Measurements from ENCODE around the gene RNF168.
A peak's percentile ranks its signal among the peaks of the same experiment; 100 is the strongest.
"Not testable (repeated sequence)": the region's sequence is repeated elsewhere in the genome, so short reads cannot be mapped to it uniquely, and the experiment has no call there.

Gene RNF168

GRCh38 chr3:196440696-196441095 is 62.9 kb downstream of the RNF168 start:
- no peak for DNase-seq (ENCODE audit: low read depth, low spot score)
- no peak overlapping the region for H3K4me3 ChIP-seq (ENCODE audit: low read depth, low read length)
- in situ Hi-C loops (cut with HindIII; ENCODE audit: low sequenced_read_pairs), result no loop called here
- TF ChIP-seq, protein P1, sequence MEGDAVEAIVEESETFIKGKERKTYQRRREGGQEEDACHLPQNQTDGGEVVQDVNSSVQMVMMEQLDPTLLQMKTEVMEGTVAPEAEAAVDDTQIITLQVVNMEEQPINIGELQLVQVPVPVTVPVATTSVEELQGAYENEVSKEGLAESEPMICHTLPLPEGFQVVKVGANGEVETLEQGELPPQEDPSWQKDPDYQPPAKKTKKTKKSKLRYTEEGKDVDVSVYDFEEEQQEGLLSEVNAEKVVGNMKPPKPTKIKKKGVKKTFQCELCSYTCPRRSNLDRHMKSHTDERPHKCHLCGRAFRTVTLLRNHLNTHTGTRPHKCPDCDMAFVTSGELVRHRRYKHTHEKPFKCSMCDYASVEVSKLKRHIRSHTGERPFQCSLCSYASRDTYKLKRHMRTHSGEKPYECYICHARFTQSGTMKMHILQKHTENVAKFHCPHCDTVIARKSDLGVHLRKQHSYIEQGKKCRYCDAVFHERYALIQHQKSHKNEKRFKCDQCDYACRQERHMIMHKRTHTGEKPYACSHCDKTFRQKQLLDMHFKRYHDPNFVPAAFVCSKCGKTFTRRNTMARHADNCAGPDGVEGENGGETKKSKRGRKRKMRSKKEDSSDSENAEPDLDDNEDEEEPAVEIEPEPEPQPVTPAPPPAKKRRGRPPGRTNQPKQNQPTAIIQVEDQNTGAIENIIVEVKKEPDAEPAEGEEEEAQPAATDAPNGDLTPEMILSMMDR (IDR thresholded peaks at IDR 0.05; ENCODE audit: low read depth, low read length), result no peak

- peak; percentile 46 for DNase-seq (ENCODE audit: low read depth, low spot score)
- no peak overlapping the region for H3K4me3 ChIP-seq (ENCODE audit: low read depth, low read length)
- in situ Hi-C loops (cut with HindIII; ENCODE audit: low sequenced_read_pairs), result no loop called here
- TF ChIP-seq, protein P1 (IDR thresholded peaks at IDR 0.05; ENCODE audit: low read depth, low read length), result no peak
Observed at GRCh38 chr3:196440041-196440537, 63.5 kb downstream of the RNF168 start.

GRCh38 chr3:196432137-196432879 is 71.3 kb downstream of the RNF168 start, which contains the start of gene UBXN7:
Gene UBXN7 (minus strand): TSS chr3:196432427. CDS start chr3:196432399, 28 bp downstream.
- in situ Hi-C loops (cut with HindIII; ENCODE audit: low sequenced_read_pairs), result no loop called here
- H3K4me3 ChIP-seq (ENCODE audit: low read depth, low read length), result peak within 1 kb of the TSS; percentile 96
- TF ChIP-seq, protein P1 (IDR thresholded peaks at IDR 0.05; ENCODE audit: low read depth, low read length), result no peak
- peak; percentile 94 for DNase-seq (ENCODE audit: low read depth, low spot score)

DNA sequence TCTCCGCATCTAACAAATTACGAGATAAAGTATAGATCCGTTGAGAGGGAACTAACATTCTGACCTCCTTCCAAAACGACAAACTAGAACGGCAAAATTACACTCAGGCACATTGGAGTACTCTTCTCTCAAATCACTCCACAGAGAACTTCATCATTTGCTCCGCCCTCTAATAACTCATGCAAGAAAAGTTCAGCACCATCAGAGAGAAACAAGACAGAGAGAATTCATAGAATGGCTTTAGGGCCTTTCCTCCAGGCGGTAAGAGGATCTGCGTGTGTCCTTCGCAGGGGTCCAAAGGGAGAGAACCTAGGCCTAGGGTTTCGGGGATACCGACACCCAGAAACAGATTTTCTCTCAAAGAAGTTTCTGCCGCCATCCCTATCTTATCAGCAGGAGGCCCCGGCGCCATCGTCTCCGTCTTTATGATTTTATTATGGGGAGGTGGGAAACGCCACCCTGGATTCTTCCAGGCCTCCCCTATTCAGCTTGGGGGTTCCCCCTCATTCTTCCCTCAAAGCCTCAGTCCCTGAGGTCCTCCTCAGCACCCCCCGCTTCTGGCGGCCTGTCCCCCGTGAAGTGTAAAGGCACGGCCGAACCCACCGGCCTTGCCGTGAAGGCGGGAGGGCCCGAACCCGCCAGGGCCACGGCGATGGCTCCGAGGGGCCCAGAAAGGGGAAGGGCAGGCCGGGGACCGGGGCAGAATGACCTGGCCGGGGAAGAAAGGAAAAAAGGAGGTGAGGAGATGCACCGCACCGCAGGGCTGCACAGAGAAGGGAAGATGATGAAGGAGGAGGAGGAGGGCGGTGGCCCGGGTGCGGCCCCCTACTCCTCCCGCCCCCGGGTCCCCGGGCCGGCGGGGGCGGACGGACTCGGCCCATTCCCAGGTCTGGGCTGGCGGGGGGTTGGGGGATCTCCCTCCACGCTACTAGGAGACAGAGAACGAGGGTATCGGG is 72.1 kb downstream of the RNF168 start:
- in situ Hi-C loops (cut with HindIII; ENCODE audit: low sequenced_read_pairs), result no loop called here
- TF ChIP-seq, protein P1 (IDR thresholded peaks at IDR 0.05; ENCODE audit: low read depth, low read length), result no peak
- peak; percentile 53 for DNase-seq (ENCODE audit: low read depth, low spot score)
- H3K4me3 ChIP-seq (ENCODE audit: low read depth, low read length), result peak overlapping the region; percentile 96

- in situ Hi-C loops (cut with HindIII; ENCODE audit: low sequenced_read_pairs), result no loop called here
- TF ChIP-seq, protein P1 (IDR thresholded peaks at IDR 0.05; ENCODE audit: low read depth, low read length), result no peak
- no peak for DNase-seq (ENCODE audit: low read depth, low spot score)
- H3K4me3 ChIP-seq (ENCODE audit: low read depth, low read length), result no peak overlapping the region
Observed at GRCh38 chr3:196428041-196428440, 75.5 kb downstream of the RNF168 start.

DNA sequence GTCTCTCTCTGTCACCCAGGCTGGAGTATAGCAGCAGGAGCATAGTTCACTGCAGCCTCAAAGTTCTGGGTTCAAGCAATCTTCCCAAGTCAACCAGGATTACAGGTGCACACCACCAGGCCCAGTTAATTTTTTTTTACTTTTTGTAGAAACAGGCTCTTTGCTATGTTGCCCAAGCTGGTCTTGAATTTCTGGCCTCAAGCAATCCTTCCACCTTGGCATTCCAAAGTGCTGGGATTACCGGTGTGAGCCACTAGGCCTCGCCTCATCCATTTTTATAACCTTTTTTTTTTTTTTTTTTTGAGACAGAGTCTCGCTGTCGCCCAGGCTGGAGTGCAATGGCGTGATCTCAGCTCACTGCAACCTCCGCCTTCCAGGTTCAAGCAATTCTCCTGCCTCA is 79.1 kb downstream of the RNF168 start:
- in situ Hi-C loops (cut with HindIII; ENCODE audit: low sequenced_read_pairs); H3K4me3 ChIP-seq (ENCODE audit: low read depth, low read length); DNase-seq (ENCODE audit: low read depth, low spot score): not testable (repeated sequence)
